Activated CD4-positive, alpha-beta T cell treated with anti-CD3 and anti-CD28 coated beads, Interleukin-2, amount 10 ng/mL, durations not matched to agents 7 days and 5 days (primary cell): ENCODE data around the gene TBX3. TPM values are rescaled to one million over a fixed set of nuclear protein-coding genes. Genes with fewer than 3 reads are reported as not detected.

Experiments used
- CTCF ChIA-PET: fragments of 350-600 bp; sonication (Branson Sonifier 250); formaldehyde crosslinking; loops from one replicate; lab custom pipeline; 2021; ENCODE audit warnings: antibody characterized with exemption; lab: Charles Lee
- POLR2A ChIA-PET: fragments of 350-600 bp; sonication (Branson Sonifier 250); formaldehyde crosslinking; loops from one replicate; lab custom pipeline; 2021; ENCODE audit warnings: antibody characterized with exemption; lab: Charles Lee
- DNase-seq: peaks from one replicate; pipeline ENCODE4 v3.0.0-alpha.2; 2020
- H3K27ac Mint-ChIP-seq: one replicate; pipeline ENCODE4 v1.8.0; 2021; ENCODE audit warnings: mild to moderate bottlenecking, moderate library complexity, mixed read lengths
- H3K27me3 Mint-ChIP-seq: one replicate; pipeline ENCODE4 v1.8.0; 2021; ENCODE audit warnings: mixed read lengths
- H3K36me3 Mint-ChIP-seq: one replicate; pipeline ENCODE4 v1.8.0; 2021; ENCODE audit warnings: low read depth, mixed read lengths
- H3K4me1 Mint-ChIP-seq: one replicate; pipeline ENCODE4 v1.8.0; 2021; ENCODE audit warnings: mixed read lengths
- H3K4me3 Mint-ChIP-seq: one replicate; pipeline ENCODE4 v1.8.0; 2021; ENCODE audit warnings: mild to moderate bottlenecking, moderate library complexity, mixed read lengths
- H3K9me3 Mint-ChIP-seq: one replicate; pipeline ENCODE4 v1.8.0; 2021; ENCODE audit warnings: mixed read lengths
- total RNA-seq, 2 experiments: library from RNA; stranded (reverse); gene quantifications; one replicate each; pipeline ENCODE4 v1.2.3, GENCODE V29; 2021

The TBX3 gene
- total RNA-seq, 2 experiments from 2014 or later, result not detected

GRCh38 chr12:114648711-114649110 lies 35.3 kb downstream of the TBX3 start:
- H3K9me3 Mint-ChIP-seq, result no peaks in the 10 kb centered on the region
- H3K27ac Mint-ChIP-seq, result no peak overlapping the region
- no peak overlapping the region for H3K4me3 Mint-ChIP-seq
- CTCF ChIA-PET, result no interaction called here
- no peaks in the 10 kb centered on the region for H3K27me3 Mint-ChIP-seq
- H3K4me1 Mint-ChIP-seq, result no peaks in the 10 kb centered on the region
- POLR2A ChIA-PET, result no interaction called here
- DNase-seq, result no peak
- no peaks in the 10 kb centered on the region for H3K36me3 Mint-ChIP-seq

DNA sequence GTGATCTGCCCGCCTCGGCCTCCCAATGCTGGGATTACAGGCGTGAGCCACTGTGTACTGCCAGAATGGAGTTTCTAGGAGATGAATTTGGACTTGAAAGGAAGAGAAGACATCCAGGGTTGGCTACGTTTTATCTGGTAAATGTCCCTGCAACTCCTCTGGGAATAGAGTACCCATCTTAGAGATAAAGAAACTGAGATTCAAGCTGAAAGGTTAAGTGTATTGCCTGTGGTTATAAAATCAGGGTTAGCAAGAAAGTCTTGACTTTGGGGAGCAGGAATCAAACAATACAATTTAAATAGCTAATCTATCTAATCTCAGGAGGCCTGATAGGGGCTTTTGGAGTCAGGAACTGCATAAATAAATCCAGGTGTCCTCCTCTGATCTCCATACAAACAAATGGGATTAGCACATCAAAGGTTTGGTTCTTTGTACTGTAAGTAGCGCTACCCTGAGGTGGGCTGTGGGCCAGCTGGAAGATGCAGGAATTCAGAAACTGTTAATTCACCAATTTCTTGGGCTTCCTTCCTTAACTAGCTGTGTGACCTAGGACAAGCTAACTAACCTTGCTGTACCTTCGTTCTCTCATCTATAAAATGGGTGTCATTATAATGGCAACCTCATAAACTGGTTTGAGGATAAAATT lies 45.1 kb downstream of the TBX3 start:
- Mint-ChIP-seq H3K27ac (no peak overlapping the region), H3K4me3 (no peak overlapping the region), H3K4me1 (no peaks in the 10 kb centered on the region), H3K27me3 (no peaks in the 10 kb centered on the region), H3K36me3 (no peaks in the 10 kb centered on the region), H3K9me3 (no peaks in the 10 kb centered on the region)
- ChIA-PET CTCF (interaction anchor here (1.4 kb wide), 1 partner anchor 10 kb away, joined by 5 read pairs; no protein-coding TSS in a partner anchor), POLR2A (no interaction called here)
- no peak for DNase-seq

DNA sequence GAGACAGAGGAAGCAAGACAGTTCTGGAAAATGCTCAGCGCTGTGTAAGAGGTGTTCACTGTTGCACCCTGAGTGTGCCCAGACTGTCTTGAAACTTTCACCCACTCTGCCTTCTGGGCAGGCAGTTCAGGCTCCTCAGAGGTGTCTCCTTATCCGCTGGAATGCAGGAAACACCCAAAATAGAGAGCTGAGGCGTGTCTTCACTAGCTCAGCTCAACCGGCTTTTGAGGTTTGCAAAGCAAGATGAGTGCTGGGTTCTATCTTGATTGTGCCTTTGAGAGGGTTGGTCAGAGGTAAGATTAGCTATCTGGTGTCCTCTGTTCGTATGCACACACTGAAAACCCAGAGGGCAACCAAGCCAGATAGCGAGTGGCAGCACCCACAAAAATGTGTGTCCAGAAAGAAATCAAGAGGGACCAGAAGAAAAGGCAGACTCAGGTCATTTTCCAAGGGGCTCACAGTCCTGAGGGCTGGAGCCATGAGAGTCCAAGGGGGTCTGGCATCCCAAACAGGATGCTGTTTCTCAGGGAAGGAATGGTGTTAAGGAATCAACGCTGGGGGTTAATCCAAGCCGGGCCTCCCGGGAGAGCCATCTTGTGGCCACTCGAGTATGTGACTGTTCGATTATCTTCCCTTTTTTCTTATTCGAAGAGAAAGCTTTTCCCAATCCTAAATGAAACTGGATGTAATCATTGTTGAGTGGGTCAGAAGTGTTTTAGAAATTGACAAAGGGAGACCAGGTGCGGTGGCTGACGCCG lies 47.1 kb downstream of the TBX3 start:
- Mint-ChIP-seq H3K4me3 (no peak overlapping the region), H3K9me3 (no peaks in the 10 kb centered on the region), H3K4me1 (no peaks in the 10 kb centered on the region), H3K36me3 (no peaks in the 10 kb centered on the region), H3K27ac (no peak overlapping the region), H3K27me3 (no peaks in the 10 kb centered on the region)
- no peak for DNase-seq
- ChIA-PET POLR2A (no interaction called here), CTCF (interaction anchor here (0.6 to 1.1 kb wide), 2 partner anchors 11 to 16 kb away, joined by 3 read pairs; no protein-coding TSS in a partner anchor)

- Mint-ChIP-seq H3K27ac (no peak overlapping the region), H3K27me3 (no peaks in the 10 kb centered on the region), H3K4me1 (no peaks in the 10 kb centered on the region), H3K4me3 (no peak overlapping the region), H3K36me3 (no peaks in the 10 kb centered on the region), H3K9me3 (no peaks in the 10 kb centered on the region)
- ChIA-PET POLR2A (no interaction called here), CTCF (no interaction called here)
- no peak for DNase-seq
Observed at GRCh38 chr12:114631242-114631641, 52.7 kb downstream of the TBX3 start.

DNA sequence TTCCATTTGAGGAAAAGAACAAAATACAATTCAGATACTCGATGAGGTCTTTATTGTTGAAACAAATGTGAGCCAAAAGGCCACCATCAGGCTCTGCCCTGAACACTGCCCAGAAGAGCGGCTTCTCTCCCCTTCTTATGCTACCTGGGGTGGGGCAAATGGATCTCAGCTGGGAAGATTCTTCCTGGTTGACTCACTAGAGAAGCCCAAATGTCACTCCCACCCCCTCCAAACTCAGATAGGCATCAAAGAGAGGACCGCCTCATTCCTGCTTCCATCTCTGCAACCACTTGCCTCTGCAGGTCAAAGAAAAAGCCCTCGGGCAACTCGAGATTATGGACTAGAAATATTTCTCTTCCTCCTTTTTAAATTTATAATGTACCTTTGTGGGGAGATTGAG lies 55.8 kb downstream of the TBX3 start:
- Mint-ChIP-seq H3K9me3 (no peaks in the 10 kb centered on the region), H3K27ac (no peak overlapping the region), H3K4me1 (no peaks in the 10 kb centered on the region), H3K27me3 (no peaks in the 10 kb centered on the region), H3K36me3 (no peaks in the 10 kb centered on the region), H3K4me3 (no peak overlapping the region)
- POLR2A ChIA-PET, result no interaction called here
- no peak for DNase-seq
- CTCF ChIA-PET, result no interaction called here

DNA sequence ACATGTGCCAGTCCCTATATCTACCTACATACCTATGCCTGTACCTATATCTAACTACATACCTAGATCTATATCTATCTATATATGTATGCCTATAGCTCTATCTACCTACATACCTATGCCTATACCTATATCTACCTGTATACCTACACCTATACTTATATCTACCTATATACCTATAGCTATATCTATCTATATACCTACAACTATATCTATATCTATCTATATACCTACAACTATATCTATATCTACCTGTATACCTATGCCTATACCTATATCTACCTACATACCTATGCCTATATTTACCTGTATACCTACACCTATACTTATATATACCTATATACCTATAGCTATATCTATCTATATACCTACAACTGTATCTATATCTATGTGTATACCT lies 56.6 kb downstream of the TBX3 start:
- Mint-ChIP-seq H3K36me3 (no peaks in the 10 kb centered on the region), H3K9me3 (no peaks in the 10 kb centered on the region), H3K4me3 (no peak overlapping the region), H3K27ac (no peak overlapping the region), H3K27me3 (no peaks in the 10 kb centered on the region), H3K4me1 (no peaks in the 10 kb centered on the region)
- CTCF ChIA-PET, result interaction anchor here (0.9 kb wide), 1 partner anchor 1260 kb away, joined by 3 read pairs; no protein-coding TSS in a partner anchor
- no peak for DNase-seq
- POLR2A ChIA-PET, result no interaction called here

GRCh38 chr12:114625294-114625851 lies 58.6 kb downstream of the TBX3 start:
- peak; percentile 30 for DNase-seq
- CTCF ChIA-PET, result interaction anchor here (1.5 kb wide), 1 partner anchor 11 kb away, joined by 5 read pairs; no protein-coding TSS in a partner anchor

DNA sequence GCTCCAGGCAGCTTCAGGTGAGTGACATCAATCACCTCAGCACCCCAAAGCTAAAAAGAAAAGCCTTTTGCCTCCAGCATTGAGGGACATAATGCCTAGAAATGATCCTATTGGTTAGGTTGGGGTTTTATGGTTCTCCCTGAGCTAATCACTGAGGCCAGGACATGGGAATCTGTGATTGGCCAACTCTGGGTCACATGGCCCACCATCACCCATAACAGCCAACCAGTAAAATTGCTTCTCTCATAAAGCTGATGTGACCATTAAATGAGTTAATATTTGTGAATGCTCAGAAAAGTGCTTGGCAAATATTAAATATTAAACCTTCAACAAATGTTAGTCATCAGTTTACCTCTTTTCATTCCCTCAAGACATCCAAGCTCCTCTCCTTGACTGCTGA lies 60.2 kb downstream of the TBX3 start:
- no peak overlapping the region for H3K27ac Mint-ChIP-seq
- no peaks in the 10 kb centered on the region for H3K9me3 Mint-ChIP-seq
- H3K4me3 Mint-ChIP-seq, result no peak overlapping the region
- no peaks in the 10 kb centered on the region for H3K27me3 Mint-ChIP-seq
- H3K36me3 Mint-ChIP-seq, result no peaks in the 10 kb centered on the region
- ChIA-PET POLR2A (no interaction called here), CTCF (no interaction called here)
- no peak for DNase-seq
- no peaks in the 10 kb centered on the region for H3K4me1 Mint-ChIP-seq

More at GRCh38 chr12:114625294-114625851, 58.6 kb downstream of the TBX3 start:
- Mint-ChIP-seq H3K9me3 (no peaks in the 10 kb centered on the region), H3K36me3 (no peaks in the 10 kb centered on the region), H3K27ac (no peak overlapping the region), H3K27me3 (no peaks in the 10 kb centered on the region), H3K4me1 (no peaks in the 10 kb centered on the region), H3K4me3 (no peak overlapping the region)
- POLR2A ChIA-PET, result no interaction called here
